Cardiac fibroblast (primary cell): ENCODE results near the gene UTS2B.

Source experiments
- DNase-seq, 2 donors: peaks; one replicate each; pipeline versions ENCODE4 v3.0.0 to v3.0.0-alpha.2; 2010; ENCODE audit warnings: low read depth in 2 of 2
- H3K4me3 ChIP-seq, 2 donors: replicated peaks in 1 of 2; 1 replicate in 1 of 2; 2 replicates in 1 of 2; pipeline ENCODE4 v1.5.1; 2011; ENCODE audit warnings: low read depth in 2 of 2, low read length in 2 of 2, mild to moderate bottlenecking in 2 of 2, moderate library complexity in 1 of 2
- TF ChIP-seq, protein P1 (sequence below): IDR thresholded peaks from one replicate; pipeline ENCODE4 v1.5.1; 2011; ENCODE audit warnings: low read depth, mild to moderate bottlenecking, low read length, inconsistent platforms

UTS2B gene

DNA sequence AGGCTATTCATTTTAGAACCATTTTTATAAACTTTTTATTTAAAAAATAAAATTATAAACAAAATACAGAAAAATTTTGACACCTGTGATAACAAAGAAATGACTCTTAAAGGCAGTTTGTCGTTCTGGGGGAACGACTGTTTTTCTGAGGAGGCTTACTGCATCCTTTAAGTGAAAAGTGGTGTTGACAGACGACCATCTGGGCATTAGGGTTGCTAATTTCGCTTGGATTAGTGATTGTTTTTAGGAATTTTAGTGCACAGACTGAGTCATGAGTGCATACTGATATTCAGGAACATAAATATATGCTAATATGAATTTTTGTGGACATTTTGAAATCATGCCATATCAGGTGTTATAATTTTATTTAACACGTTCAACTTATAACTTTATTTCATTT lies 102.8 kb downstream of the UTS2B start:
- TF ChIP-seq, protein P1, sequence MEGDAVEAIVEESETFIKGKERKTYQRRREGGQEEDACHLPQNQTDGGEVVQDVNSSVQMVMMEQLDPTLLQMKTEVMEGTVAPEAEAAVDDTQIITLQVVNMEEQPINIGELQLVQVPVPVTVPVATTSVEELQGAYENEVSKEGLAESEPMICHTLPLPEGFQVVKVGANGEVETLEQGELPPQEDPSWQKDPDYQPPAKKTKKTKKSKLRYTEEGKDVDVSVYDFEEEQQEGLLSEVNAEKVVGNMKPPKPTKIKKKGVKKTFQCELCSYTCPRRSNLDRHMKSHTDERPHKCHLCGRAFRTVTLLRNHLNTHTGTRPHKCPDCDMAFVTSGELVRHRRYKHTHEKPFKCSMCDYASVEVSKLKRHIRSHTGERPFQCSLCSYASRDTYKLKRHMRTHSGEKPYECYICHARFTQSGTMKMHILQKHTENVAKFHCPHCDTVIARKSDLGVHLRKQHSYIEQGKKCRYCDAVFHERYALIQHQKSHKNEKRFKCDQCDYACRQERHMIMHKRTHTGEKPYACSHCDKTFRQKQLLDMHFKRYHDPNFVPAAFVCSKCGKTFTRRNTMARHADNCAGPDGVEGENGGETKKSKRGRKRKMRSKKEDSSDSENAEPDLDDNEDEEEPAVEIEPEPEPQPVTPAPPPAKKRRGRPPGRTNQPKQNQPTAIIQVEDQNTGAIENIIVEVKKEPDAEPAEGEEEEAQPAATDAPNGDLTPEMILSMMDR, result no peak
- H3K4me3 ChIP-seq, result no peak overlapping the region
- no peak for DNase-seq

DNA sequence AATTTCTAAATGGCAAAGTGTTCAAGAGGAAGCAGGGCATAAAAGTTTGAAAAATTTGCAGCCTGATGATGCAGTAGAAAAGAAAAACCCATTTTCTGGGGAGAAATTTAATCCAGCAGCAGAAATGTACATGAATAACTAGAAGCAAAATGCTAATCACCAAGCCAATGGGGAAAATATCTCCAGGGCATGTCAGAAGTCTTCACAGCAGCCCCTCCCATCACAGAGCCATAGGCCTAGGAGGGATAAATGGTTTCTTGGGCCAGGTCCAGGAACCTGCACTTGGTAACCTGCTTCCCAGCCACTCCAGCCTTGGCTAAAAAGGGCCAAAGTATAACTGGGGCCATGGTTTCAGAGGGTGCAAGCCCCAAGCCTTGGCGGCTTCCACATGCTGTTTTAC lies 108.7 kb downstream of the UTS2B start:
- TF ChIP-seq, protein P1, result no peak
- no peak overlapping the region for H3K4me3 ChIP-seq
- DNase-seq, result no peak

- H3K4me3 ChIP-seq, result no peak overlapping the region
- DNase-seq, result peak in 1 of 2 donors; percentile 35
- TF ChIP-seq, protein P1, result no peak
Measured at GRCh38 chr3:191220908-191221307, 109.4 kb downstream of the UTS2B start.

GRCh38 chr3:191217301-191217700 lies 113.0 kb downstream of the UTS2B start:
- H3K4me3 ChIP-seq, result no peak overlapping the region
- TF ChIP-seq, protein P1, result no peak
- peak in 1 of 2 donors; percentile 86 for DNase-seq
